Measurements from ENCODE around the gene CCDC197. TPM values are rescaled to one million over a fixed set of nuclear protein-coding genes. Genes with fewer than 3 reads are reported as not detected.

Gene CCDC197
- total RNA-seq, 1 donor from 2014 or later: not detected

DNA sequence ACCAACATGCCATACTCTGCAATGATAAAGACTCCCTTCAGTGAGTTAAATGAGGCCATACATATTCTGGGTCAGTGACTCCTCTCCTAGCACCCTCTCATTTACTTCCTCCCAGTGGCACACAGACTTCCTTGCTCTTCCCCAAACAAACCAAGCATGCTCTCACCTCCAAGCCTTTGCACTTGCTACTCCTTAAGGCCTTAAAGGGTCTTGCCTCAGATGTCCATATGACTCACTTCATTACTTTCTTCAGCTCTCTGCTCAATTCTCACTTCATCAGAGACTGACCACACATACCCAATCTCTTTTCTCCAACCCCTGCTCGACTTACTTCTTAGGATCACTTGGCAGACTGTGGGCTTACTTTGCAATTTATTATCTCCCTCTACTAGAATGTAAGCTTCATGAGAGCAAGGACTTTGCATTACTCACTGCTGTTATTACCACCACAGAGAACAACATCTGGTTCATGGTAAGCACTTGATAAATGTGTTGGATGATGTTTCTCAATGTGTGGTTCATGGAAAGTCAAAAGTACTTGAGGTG is 61.1 kb downstream of the CCDC197 start:
- DNase-seq (ENCODE audit: low read depth in 2 of 2): no peak

Other genes with a start within 250 kb of the CCDC197 start
- not detected in 2 replicates for gene PRIMA1, start 208.8 kb upstream of the CCDC197 start, total RNA-seq
- not detected in 2 replicates for gene FAM181A, start 70.0 kb upstream of the CCDC197 start, total RNA-seq
- not detected in 2 replicates for gene ASB2, start 20.7 kb upstream of the CCDC197 start, total RNA-seq
- 0.64 and 0.89 TPM in 2 replicates for gene OTUB2, start 29.0 kb downstream of the CCDC197 start, total RNA-seq
- 63.3 and 90.8 TPM in 2 replicates for gene DDX24, start 83.9 kb downstream of the CCDC197 start, total RNA-seq
- gene IFI27L1, start 84.0 kb downstream of the CCDC197 start, total RNA-seq: 7.2 and 13.0 TPM in 2 replicates
- gene IFI27, start 113.4 kb downstream of the CCDC197 start, total RNA-seq: 54.5 and 62.0 TPM in 2 replicates
- 5.2 and 8.9 TPM in 2 replicates for gene IFI27L2, start 132.3 kb downstream of the CCDC197 start, total RNA-seq
- gene PPP4R4, start 177.0 kb downstream of the CCDC197 start, total RNA-seq: not detected in 2 replicates